Measurements from ENCODE around the gene CES3.
"Not testable (repeated sequence)": the region's sequence is repeated elsewhere in the genome, so short reads cannot be mapped to it uniquely, and the experiment has no call there.

Gene CES3

DNA sequence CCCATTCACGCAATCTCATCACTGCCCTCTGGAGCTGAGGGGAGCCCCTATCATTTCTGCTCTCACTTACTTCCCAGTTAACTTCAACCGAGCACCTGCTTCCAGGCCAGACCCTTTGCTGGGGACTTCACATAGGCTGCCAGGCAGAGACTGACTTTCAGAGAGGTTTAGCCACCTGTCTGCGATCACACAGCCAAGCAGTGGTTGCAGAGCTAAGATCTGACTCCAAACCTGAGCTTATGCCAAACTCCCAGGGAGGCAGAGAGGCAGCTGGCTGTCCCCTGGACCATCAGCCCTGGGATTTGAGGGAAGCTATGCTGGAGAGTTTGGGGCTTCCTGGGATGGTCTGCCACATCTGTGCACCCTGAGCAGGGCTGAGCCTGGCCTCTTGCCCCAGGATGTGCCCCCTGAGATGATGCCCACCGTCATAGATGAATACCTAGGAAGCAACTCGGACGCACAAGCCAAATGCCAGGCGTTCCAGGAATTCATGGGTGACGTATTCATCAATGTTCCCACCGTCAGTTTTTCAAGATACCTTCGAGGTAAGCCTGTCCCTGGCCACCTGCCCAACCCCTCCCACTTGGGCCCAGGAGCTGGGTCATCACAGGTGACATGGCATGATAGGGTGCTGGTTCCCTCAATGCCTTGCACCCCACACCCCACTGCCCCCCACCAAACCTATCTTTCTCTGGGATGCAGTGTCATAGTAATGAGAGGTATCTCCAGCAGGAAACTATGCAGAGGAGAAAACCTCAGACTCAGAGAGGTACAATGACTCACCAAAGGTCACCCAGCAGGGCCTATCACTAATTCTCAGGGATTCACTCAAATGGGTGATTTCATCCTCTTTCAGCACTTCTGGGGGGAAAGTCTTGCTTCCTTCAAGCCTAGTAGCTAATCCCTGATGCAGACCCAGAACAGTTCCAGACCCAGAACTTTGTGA, 10.0 kb downstream of the CES3 start:
- no peak for DNase-seq (ENCODE audit: low read depth)

GRCh38 chr16:66972983-66973382, 11.9 kb downstream of the CES3 start:
- no peak for DNase-seq (ENCODE audit: low read depth)

DNA sequence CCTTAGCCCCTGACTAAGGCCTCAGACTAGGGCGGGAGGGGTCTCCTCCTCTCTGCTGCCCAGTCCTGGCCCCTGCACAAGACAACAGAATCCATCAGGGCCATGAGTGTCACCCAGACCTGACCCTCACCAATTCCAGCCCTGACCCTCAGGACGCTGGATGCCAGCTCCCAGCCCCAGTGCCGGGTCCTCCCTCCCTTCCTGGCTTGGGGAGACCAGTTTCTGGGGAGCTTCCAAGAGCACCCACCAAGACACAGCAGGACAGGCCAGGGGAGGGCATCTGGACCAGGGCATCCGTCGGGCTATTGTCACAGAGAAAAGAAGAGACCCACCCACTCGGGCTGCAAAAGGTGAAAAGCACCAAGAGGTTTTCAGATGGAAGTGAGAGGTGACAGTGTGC, 12.7 kb downstream of the CES3 start:
- DNase-seq (ENCODE audit: low read depth) = no peak

GRCh38 chr16:66974156-66974931, 13.3 kb downstream of the CES3 start:
- not testable (repeated sequence) for DNase-seq (ENCODE audit: low read depth)

- not testable (repeated sequence) for DNase-seq (ENCODE audit: low read depth)
Observed at GRCh38 chr16:66974932-66975246, 13.8 kb downstream of the CES3 start.

DNA sequence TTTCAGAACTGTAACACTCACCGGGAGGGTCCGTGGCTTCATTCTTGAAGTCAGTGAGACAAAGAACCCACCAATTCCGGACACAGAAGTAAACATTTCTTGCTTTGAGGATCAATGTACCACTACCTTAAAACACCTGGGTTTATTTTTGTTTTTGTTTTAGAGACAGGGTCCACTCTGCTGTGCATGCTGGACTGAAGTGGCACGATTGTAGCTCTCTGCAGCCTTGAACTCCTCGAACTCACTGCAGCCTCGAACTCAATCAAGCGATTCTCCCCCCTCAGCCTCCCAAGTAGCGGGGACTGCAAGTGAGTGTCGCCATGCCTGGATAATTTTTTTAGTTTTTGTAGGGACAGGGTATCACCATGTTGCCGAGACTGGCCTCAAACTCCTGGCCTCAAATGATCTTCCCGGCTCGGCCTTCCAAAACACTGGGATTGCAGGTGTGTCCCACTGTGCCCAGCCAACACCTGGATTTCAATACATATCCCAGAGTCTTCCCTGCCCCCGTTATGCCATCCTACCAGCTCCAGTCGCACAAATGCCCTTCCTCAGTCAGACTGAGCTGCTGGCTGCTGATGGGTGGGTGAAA, 14.3 kb downstream of the CES3 start:
- DNase-seq (ENCODE audit: low read depth) = no peak

GRCh38 chr16:66976746-66977145, 15.7 kb downstream of the CES3 start:
- DNase-seq (ENCODE audit: low read depth) = no peak

- DNase-seq (ENCODE audit: low read depth) = peak; percentile 90
Observed at GRCh38 chr16:66977341-66978113, 16.5 kb downstream of the CES3 start.

GRCh38 chr16:66979011-66979717, 18.1 kb downstream of the CES3 start:
- DNase-seq (ENCODE audit: low read depth) = no peak

DNA sequence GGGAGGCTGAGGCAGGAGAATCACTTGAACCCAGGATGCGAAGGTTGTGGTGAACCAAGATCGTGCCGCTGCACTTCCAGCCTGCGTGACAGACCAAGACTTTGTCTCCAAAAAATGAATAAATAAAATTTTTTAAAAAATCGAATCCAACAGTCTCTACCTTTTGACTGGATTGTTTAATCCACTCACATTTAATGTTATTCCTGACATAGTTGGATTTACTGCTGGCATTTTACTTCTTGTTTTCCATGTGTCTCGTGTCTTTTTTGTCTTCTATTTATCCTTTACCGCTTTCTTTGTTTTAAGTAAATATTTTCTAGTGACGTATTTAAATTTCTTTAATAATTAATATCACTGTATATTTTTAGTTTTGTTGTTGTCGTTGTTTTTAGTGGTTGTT, 22.0 kb downstream of the CES3 start:
- no peak for DNase-seq (ENCODE audit: low read depth)

- DNase-seq (ENCODE audit: low read depth) = no peak
Observed at GRCh38 chr16:66984892-66985311, 23.8 kb downstream of the CES3 start.

- no peak for DNase-seq (ENCODE audit: low read depth)
Observed at GRCh38 chr16:66986559-66986958, 25.5 kb downstream of the CES3 start.

- DNase-seq (ENCODE audit: low read depth) = no peak
Observed at GRCh38 chr16:66988197-66988788, 27.2 kb downstream of the CES3 start, which contains the start of gene CES4A. CES4A (plus strand) TSS chr16:66988589; CDS start chr16:66988773, 184 bp downstream.

DNA sequence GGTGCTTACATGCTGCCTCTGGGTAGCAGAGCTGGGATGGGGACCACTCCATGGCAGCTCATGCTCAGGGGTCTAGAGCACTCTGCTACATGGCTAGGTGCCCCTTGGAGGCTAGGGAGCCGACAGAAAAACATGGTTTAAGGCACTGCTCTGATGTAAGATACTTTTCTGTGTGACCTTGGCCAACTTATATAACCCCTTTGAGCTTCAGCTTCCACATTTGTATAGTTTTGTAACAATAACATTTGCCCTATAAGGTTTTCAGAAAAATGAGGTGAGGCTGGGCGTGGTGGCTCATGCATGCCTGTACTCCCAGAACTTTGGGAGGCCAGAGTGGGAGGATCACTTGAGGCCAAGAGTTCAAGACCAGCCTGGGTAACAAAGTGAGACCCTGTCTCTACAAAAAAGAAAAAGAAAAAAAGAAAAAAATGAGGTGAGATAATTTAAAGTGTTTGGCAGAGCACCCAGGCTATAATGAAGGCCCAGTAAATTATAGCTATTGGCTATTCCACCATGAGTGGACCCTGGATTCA, 30.5 kb downstream of the CES3 start:
- no peak for DNase-seq (ENCODE audit: low read depth)

GRCh38 chr16:66993558-66993957, 32.5 kb downstream of the CES3 start:
- DNase-seq (ENCODE audit: low read depth) = not testable (repeated sequence)

- DNase-seq (ENCODE audit: low read depth) = no peak
Observed at GRCh38 chr16:66996324-66996982, 35.4 kb downstream of the CES3 start.

DNA sequence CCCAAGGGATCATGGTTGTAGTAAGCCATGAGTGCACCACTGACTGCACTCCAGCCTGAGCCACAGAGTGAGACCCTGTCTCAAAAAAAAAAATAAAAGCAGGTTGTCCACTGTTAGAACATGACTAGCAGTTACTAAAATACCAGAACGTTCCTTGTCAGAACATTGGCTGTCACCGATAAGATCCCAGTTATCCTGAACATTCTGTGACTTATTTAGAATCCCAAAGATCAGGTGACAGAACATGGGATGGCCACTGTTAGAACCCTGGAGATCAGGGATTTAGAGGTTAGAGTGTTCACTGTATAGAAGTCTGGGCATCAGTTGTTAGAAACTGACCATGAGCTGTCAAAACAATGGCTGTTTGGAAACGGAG, 35.9 kb downstream of the CES3 start:
- DNase-seq (ENCODE audit: low read depth) = no peak

- DNase-seq (ENCODE audit: low read depth) = peak; percentile 11
Observed at GRCh38 chr16:67000384-67001351, 39.6 kb downstream of the CES3 start.

GRCh38 chr16:67001726-67002125, 40.7 kb downstream of the CES3 start:
- no peak for DNase-seq (ENCODE audit: low read depth)
